Heart left ventricle (tissue), 16 donors: ENCODE data around the gene TRIM22. TPM values are rescaled to one million over a fixed set of nuclear protein-coding genes. Genes with fewer than 3 reads are reported as not detected.

Experiments
- ATAC-seq, 4 donors: fragments of 200-7000 bp; cut with Tn5 transposase; one replicate each; pipeline ENCODE4 v1.9.1; 2020 to 2022; ENCODE audit warnings: moderate library complexity in 4 of 4, mild to moderate bottlenecking in 3 of 4, moderate number of reproducible peaks in 1 of 4
- DNase-seq, 5 donors: peaks; one replicate each; pipeline ENCODE4 v3.0.0-alpha.2; 2020
- H3K27ac ChIP-seq, 12 donors: fragments of 200-600 bp; sonication (generic) in 4 of 12; one replicate each; pipeline versions ENCODE4 v1.5.0 to v1.8.0; 2016 to 2022; ENCODE audit warnings: mild to moderate bottlenecking in 2 of 12
- H3K27me3 ChIP-seq, 9 donors: fragments of 200-600 bp; sonication (generic) in 2 of 9; one replicate each; pipeline versions ENCODE4 v1.5.1 to v1.8.0; 2016 to 2022; ENCODE audit warnings: mild to moderate bottlenecking in 3 of 9
- H3K36me3 ChIP-seq, 9 donors: fragments of 200-600 bp; sonication (generic) in 2 of 9; one replicate each; pipeline versions ENCODE4 v1.5.0 to v1.8.0; 2018 to 2022; ENCODE audit warnings: mild to moderate bottlenecking in 2 of 9
- H3K4me1 ChIP-seq, 12 donors: fragments of 200-600 bp; sonication (generic) in 4 of 12; one replicate each; pipeline versions ENCODE4 v1.5.0 to v1.8.0; 2016 to 2022; ENCODE audit warnings: mild to moderate bottlenecking in 3 of 12
- H3K4me3 ChIP-seq, 12 donors: fragments of 200-600 bp; sonication (generic) in 4 of 12; one replicate each; pipeline versions ENCODE4 v1.5.0 to v1.8.0; 2017 to 2022; ENCODE audit warnings: mild to moderate bottlenecking in 9 of 12, moderate library complexity in 4 of 12
- H3K9me3 ChIP-seq, 12 donors: fragments of 200-600 bp; sonication (generic) in 4 of 12; one replicate each; pipeline versions ENCODE4 v1.5.0 to v1.8.0; 2016 to 2022; ENCODE audit warnings: mild to moderate bottlenecking in 1 of 12
- POLR2A ChIP-seq, 2 donors: fragments of 450-650 bp; IDR thresholded peaks; one replicate each; pipeline ENCODE4 v1.6.1; 2017; ENCODE audit warnings: antibody characterized with exemption in 2 of 2, mild to moderate bottlenecking in 2 of 2, moderate library complexity in 2 of 2
- WGBS, 4 donors: extraction: QIAGEN DNeasy Blood & Tissue Kit in 2 of 4; methylation state at CpG; one replicate each; pipeline versions ENCODE4 v1.1.5 to v1.1.7; 2013 to 2018; 5-methylcytosine and 5-hydroxymethylcytosine counted together
- intact Hi-C, 10 donors: fragments of 100-400 bp; cut with DNase I; formaldehyde crosslinking; loops; one replicate each; pipeline versions ENCODE4 v1.11.1 to v1.14.2; 2022
- polyA plus RNA-seq, 2 donors: library from polyadenylated mRNA; stranded (reverse); fragments of 200-250 nt; gene quantifications; one replicate each; pipeline ENCODE4 v1.2.3, GENCODE V29; 2013
- total RNA-seq, 9 donors: library from RNA; depleted of rRNA in 2 of 9; stranded (reverse); fragments of >200 nt in 2 of 9; fragmentation: NEBNext Ultra II Directional in 3 of 9; extraction: Animal tissue kit (Norgen Biotek cat#: 25700) in 3 of 9; gene quantifications; one replicate each; pipeline versions ENCODE4 v1.1.0 to v1.2.4, GENCODE V29; 2016 to 2023
- TF ChIP-seq, protein P1 (sequence below), 12 donors: fragments of 200-600 bp; sonication (generic) in 4 of 12; IDR thresholded peaks; one replicate each; pipeline versions ENCODE4 v1.5.0 to v1.8.0; 2018 to 2022; ENCODE audit warnings: antibody characterized with exemption in 12 of 12, mild to moderate bottlenecking in 5 of 12
- donor health status: ischemic (EF 13 %, LVEDD 7.1; RV severe dilation, severe dysfunction).
- donor health status: healthy with polysubstance abuse.
- donor health status: DM: no; HTN: yes; CAD: no.
- donor health status: DM: no; HTN: no; CAD: no.
- donor health status: ischemic (EF 25% LVEDD 6.9; RV normal size, moderate dysfunction).
- donor health status: ischemic (EF 25% LVEDD 5.7; RV mildly dilated, moderate dysfunction).
- donor health status: healthy.
- donor health status: DM: yes; HTN: yes; CAD: no.
- donor health status: ischemic (EF 35%, LVEDD 5.7; RV mildly dilated, moderate dysfunction).
- donor health status: nonischemic (EF 11% LVEDD 7.7; RV severe dilation, severe dysfunction).
- donor health status: DM: yes; HTN: yes; CAD: no.
- donor health status: PGD.
- donor health status: ischemic (EF 29% LVEDD 5.4; RV normal size, mild dysfunction).
- donor health status: nonischemic (EF 23%, LVEDD 6.1; RV moderate dilation, normal function).

The TRIM22 gene
- total and polyA plus RNA-seq, 11 donors: 9.2 to 83.0 (median 12.7) TPM

- intact Hi-C loops: no loop called here
- ATAC-seq (no peak), DNase-seq (no peak)
- Histone ChIP-seq H3K27me3 (no peaks in the 10 kb centered on the region), H3K4me3 (no peak overlapping the region), H3K9me3 (no peaks in the 10 kb centered on the region), H3K36me3 (peaks cover 0 to 78% (median 58%) of the 10 kb centered on the region in 9 donors), H3K4me1 (no peaks in the 10 kb centered on the region), H3K27ac (no peak overlapping the region)
- WGBS, 4 donors: 79 to 82% (median 80%) methylated on average over 4 of the region's 4 CpGs
- TF ChIP-seq POLR2A (IDR thresholded peaks at IDR 0.05): no peak
- TF ChIP-seq, protein P1, sequence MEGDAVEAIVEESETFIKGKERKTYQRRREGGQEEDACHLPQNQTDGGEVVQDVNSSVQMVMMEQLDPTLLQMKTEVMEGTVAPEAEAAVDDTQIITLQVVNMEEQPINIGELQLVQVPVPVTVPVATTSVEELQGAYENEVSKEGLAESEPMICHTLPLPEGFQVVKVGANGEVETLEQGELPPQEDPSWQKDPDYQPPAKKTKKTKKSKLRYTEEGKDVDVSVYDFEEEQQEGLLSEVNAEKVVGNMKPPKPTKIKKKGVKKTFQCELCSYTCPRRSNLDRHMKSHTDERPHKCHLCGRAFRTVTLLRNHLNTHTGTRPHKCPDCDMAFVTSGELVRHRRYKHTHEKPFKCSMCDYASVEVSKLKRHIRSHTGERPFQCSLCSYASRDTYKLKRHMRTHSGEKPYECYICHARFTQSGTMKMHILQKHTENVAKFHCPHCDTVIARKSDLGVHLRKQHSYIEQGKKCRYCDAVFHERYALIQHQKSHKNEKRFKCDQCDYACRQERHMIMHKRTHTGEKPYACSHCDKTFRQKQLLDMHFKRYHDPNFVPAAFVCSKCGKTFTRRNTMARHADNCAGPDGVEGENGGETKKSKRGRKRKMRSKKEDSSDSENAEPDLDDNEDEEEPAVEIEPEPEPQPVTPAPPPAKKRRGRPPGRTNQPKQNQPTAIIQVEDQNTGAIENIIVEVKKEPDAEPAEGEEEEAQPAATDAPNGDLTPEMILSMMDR (IDR thresholded peaks at IDR 0.05): no peak
These were observed 24.5 kb upstream of the TRIM22 start for GRCh38 chr11:5665051-5665570.

GRCh38 chr11:5665746-5666401 lies 23.7 kb upstream of the TRIM22 start:
- Histone ChIP-seq H3K9me3 (no peaks in the 10 kb centered on the region), H3K27me3 (no peaks in the 10 kb centered on the region), H3K27ac (no peak overlapping the region), H3K36me3 (peaks cover 0 to 84% (median 63%) of the 10 kb centered on the region in 9 donors), H3K4me3 (no peak overlapping the region), H3K4me1 (no peaks in the 10 kb centered on the region)
- ATAC-seq (no peak), DNase-seq (no peak)
- intact Hi-C loops: no loop called here
- TF ChIP-seq, protein P1 (IDR thresholded peaks at IDR 0.05): no peak
- no peak for TF ChIP-seq POLR2A (IDR thresholded peaks at IDR 0.05)
- WGBS, 4 donors: 70 to 79% (median 75%) methylated on average over 5 of the region's 5 CpGs

DNA sequence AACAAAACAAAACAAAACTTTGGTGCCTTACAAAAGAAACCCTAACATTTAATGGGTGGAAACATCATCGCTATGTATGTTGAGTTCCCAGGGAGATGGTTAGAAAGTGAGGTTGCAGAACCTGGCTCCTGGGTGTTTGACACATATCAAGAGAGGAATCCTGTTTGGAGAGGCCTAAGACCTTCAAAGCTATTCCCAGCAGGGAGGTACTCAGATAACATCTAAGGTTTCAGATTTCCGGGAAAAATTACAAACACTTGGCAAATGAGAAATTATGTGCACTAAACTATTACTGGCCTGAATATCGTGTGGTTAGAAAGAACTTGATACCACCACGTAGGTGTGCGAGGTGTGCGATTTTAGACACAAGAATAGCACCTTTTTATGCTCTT lies 23.2 kb upstream of the TRIM22 start:
- no peak for TF ChIP-seq POLR2A (IDR thresholded peaks at IDR 0.05)
- TF ChIP-seq, protein P1 (IDR thresholded peaks at IDR 0.05): no peak
- Histone ChIP-seq H3K9me3 (no peaks in the 10 kb centered on the region), H3K27ac (no peak overlapping the region), H3K4me1 (no peaks in the 10 kb centered on the region), H3K27me3 (no peaks in the 10 kb centered on the region), H3K4me3 (no peak overlapping the region), H3K36me3 (peaks cover 0 to 90% (median 67%) of the 10 kb centered on the region in 9 donors)
- no peak for ATAC-seq
- intact Hi-C loops: no loop called here
- WGBS, 4 donors: 77 to 85% (median 83%) methylated on average over 6 of the region's 6 CpGs
- DNase-seq: no peak

DNA sequence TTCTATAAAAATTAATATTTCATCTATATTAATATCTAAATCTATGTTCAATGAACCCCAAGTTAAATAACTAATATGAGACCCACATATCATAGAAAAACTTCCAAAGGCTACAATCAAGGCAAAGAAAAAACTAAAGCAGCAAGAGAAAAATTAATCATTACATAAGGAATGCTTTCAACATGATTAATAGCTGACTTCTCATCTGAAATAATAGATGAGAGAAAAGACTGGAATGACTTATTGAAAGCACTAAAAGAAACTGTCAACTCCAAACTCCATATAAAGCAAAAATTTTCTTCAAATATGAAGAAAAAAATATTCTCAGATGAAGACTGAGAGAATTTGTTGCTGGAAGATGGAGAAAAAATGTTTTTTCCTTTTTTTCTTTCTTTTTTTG lies 17.8 kb upstream of the TRIM22 start:
- peaks cover 0 to 76% (median 50%) of the 10 kb centered on the region in 9 donors for H3K36me3 ChIP-seq
- H3K27me3 ChIP-seq: no peaks in the 10 kb centered on the region
- no peaks in the 10 kb centered on the region for H3K9me3 ChIP-seq
- no peak overlapping the region for H3K27ac ChIP-seq
- H3K4me1 ChIP-seq: no peaks in the 10 kb centered on the region
- ATAC-seq: no peak
- H3K4me3 ChIP-seq: no peak overlapping the region
- DNase-seq: no peak
- TF ChIP-seq, protein P1 (IDR thresholded peaks at IDR 0.05): no peak
- TF ChIP-seq POLR2A (IDR thresholded peaks at IDR 0.05): no peak
- intact Hi-C loops: no loop called here
